HG02870 (cell line): ENCODE results near the gene LYRM1.
"Not testable (repeated sequence)": the region's sequence is repeated elsewhere in the genome, so short reads cannot be mapped to it uniquely, and the experiment has no call there.

Source experiments
- ATAC-seq: cut with Tn5 transposase; IDR thresholded peaks from one replicate; pipeline ENCODE4 v1.9.1; 2021; ENCODE audit warnings: mild to moderate bottlenecking, moderate library complexity; ENCODE audit not compliant: unreplicated experiment

Gene LYRM1

DNA sequence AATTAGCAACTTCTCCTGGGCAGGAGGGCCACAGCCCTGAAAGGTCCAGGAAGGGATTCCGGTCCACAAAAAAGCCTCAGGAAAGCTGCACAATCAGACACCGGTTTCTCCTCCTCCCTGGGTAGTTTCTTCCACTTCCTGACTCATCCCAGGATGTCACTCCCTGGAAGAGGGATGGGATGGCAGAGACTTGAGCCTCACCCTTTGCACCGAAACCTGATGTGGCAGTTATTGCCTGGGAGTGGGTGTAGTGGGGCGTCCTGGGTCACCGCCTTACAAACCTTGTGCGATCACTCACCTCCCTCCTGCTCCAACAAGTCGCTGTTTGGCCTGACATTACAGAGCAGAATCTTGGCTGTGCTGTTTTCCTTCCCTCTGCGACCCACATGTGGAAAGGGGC is 70.8 kb downstream of the LYRM1 start:
- no peak for ATAC-seq

DNA sequence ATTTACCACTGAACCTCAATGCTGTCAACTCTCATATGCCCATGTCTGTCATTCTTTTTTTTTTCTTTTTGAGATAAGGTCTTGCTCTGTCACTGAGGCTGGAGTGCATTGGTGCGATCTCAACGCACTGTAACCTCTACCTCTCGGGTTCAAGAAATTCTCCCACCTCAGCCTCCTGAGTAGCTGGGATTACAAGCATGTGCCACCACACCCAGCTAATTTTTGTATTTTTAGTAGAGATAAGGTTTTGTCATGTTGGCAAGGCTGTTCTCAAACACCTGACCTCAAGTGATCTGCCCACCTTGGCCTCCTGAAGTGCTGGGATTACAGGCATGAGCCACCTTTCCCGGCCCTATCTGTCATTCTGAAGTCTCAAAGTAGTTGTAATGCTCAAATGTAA is 72.6 kb downstream of the LYRM1 start:
- not testable (repeated sequence) for ATAC-seq
